CD4-positive, alpha-beta T cell treated with Interferon alpha-2 for 1 hour (primary cell): ENCODE measurements around the gene DST.
"Not testable (repeated sequence)": the region's sequence is repeated elsewhere in the genome, so short reads cannot be mapped to it uniquely, and the experiment has no call there.

Experiments used
- DNase-seq, 2 donors: peaks; one replicate each; pipeline ENCODE4 v3.0.0-alpha.2; 2020 to 2022

DST gene

GRCh38 chr6:56570413-56571359, 72.0 kb downstream of the DST start:
- DNase-seq, result peak in 1 of 2 donors; percentile 10

- DNase-seq, result no peak
These were observed 75.2 kb downstream of the DST start for GRCh38 chr6:56567501-56567900.

- not testable (repeated sequence) for DNase-seq
These were observed 80.0 kb downstream of the DST start for GRCh38 chr6:56562730-56563129.

- DNase-seq, result no peak
These were observed 85.7 kb downstream of the DST start for GRCh38 chr6:56556751-56557540.

- DNase-seq, result no peak
These were observed 87.2 kb downstream of the DST start for GRCh38 chr6:56555438-56555872.

- no peak for DNase-seq
These were observed 90.2 kb downstream of the DST start for GRCh38 chr6:56552187-56553130.

- DNase-seq, result no peak
These were observed 91.1 kb downstream of the DST start for GRCh38 chr6:56551409-56552120.

GRCh38 chr6:56550301-56550700, 92.4 kb downstream of the DST start:
- DNase-seq, result no peak

- no peak for DNase-seq
These were observed 93.7 kb downstream of the DST start for GRCh38 chr6:56549014-56549413.

- no peak for DNase-seq
These were observed 95.0 kb downstream of the DST start for GRCh38 chr6:56547687-56548086.

GRCh38 chr6:56542364-56543331, 100.0 kb downstream of the DST start:
- peak; percentile 67 for DNase-seq

GRCh38 chr6:56541741-56542360, 100.8 kb downstream of the DST start:
- DNase-seq, result no peak

- DNase-seq, result no peak
These were observed 101.6 kb downstream of the DST start for GRCh38 chr6:56541030-56541600.

GRCh38 chr6:56540232-56541029, 102.3 kb downstream of the DST start:
- no peak for DNase-seq

- DNase-seq, result no peak
These were observed 103.1 kb downstream of the DST start for GRCh38 chr6:56539527-56540105.

- no peak for DNase-seq
These were observed 103.8 kb downstream of the DST start for GRCh38 chr6:56538851-56539250.

GRCh38 chr6:56537223-56537770, 105.4 kb downstream of the DST start:
- no peak for DNase-seq

- DNase-seq, result no peak
These were observed 106.2 kb downstream of the DST start for GRCh38 chr6:56536536-56536935.
